GF-D8 (cell line): Measurements from ENCODE around the gene MTLN.
"Not testable (repeated sequence)": the region's sequence is repeated elsewhere in the genome, so short reads cannot be mapped to it uniquely, and the experiment has no call there.

Experiments
- DNase-seq: peaks from one replicate; lab custom pipeline; 2025; lab: John Stamatoyannopoulos, UW

MTLN gene

DNA sequence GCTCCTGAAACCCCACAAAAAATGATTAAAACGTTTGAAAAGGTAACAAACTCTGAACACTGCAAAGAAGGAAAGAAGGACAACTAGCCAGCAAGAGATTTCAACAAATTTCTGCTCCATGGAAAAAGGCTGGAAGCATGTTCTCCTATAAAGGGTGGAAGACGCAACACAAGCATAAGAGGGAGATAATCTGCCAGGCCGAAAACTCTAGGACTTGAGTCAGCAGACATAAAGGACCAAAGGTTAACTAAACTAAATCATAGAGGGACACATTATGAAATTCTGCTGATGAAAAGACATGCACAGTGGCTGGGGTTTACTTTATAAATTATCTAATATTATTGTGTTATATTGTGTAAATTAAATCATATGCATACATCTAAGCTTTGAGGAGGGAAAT lies 14.3 kb downstream of the MTLN start:
- no peak for DNase-seq

GRCh38 chr2:110197452-110197851 lies 14.9 kb downstream of the MTLN start:
- no peak for DNase-seq

DNA sequence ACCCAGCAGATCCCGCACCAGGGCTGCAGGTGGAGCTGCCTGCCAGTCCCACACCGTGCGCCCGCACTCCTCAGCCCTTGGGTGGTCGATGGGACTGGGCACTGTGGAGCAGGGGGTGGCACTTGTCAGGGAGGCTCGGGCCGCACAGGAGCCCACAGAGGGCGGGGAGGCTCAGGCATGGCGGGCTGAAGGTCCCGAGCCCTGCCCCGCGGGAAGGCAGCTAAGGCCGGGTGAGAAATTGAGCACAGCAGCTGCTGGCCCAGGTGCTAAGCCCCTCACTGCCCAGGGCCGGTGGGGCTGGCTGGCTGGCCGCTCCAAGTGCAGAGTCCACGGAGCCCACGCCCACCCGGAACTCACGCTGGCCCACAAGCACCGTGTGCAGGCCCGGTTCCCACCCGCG lies 22.2 kb downstream of the MTLN start:
- DNase-seq = not testable (repeated sequence)

DNA sequence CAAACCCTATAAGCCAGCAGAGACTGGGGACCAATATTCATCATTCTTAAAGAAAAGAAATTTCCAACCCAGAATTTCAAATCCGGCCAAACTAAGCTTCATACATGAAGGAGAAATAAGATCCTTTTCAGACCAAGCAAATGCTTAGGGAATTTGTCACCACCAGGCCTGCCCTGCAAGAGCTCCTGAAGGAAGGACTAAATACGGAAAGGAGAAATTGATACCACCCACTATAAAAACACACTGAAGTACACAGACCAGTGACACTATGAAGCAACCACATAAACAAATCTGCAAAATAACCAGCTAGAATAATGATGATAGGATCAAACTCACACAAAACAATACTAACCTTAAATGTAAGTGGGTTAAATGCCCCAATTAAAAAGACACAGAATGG lies 29.9 kb downstream of the MTLN start:
- DNase-seq = no peak

- DNase-seq = no peak
These were observed 32.3 kb downstream of the MTLN start for GRCh38 chr2:110180036-110180435.

DNA sequence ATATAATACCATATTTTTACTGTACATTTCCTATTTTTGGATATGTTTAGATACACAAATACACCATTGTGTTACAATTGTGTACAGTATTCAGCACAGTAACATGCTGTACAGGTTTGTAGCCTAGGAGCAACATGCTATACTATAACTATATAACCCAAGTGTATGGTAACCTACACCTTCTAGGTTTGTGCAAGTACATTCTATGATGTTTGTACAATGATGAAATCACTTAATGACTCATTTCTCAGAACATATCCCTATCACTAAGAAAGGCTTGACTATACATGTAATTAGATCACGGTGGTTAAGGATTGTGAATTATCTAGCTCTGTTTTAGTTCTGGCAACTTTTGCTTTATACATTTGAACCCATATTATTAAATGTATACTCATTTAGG lies 38.8 kb downstream of the MTLN start:
- DNase-seq = no peak

- no peak for DNase-seq
These were observed 39.8 kb downstream of the MTLN start for GRCh38 chr2:110172506-110172905.

DNA sequence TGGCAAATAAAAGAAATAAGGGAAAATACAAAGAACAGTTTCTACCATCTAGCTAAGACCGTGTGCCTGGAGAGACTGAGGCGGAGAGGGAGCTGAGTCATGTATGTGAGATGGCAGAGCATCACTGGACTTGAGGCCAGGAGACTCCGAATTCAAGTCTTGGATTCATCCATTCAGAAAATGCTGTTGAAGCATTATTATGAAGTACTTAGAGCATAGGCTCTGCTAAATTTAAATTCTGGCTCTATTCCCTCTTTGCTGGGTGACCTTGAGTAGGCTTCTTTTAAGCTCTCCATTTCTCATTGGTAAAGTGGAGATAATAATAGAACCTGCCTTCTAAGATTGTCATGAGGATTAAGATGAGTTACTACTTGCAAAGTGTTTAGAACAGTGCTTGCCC lies 42.2 kb downstream of the MTLN start:
- DNase-seq = no peak

DNA sequence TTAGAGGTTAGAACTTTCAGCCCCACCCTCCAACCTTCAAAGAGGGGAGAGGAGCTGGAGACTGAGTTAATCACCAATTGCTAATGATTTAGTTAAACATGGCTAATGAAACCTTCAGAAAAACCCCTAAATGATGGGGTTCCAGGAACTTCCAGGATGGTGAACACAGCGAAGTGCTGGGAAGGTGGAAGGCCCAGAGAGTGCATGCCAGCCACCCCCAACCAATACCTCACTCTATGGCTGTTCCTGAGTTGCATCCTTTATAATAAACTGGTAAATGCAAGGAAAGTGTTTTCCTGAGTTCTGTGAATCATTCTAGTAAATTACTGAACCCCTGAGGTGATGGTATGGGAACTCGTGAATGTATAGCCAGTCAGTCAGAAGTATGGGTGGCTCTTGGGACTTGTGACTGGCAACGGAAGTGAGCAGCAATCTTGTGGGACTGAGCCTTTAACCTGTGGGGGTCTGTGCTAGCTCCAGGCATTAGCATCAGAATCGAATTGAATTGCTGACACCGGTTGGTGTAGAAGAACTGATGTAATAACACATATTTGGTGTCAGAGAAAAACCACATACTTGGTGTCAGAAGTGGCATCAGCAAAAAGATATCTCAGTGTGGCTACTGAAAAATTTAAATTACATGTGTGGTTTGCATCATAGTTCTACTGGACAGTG lies 44.9 kb downstream of the MTLN start:
- DNase-seq = no peak

DNA sequence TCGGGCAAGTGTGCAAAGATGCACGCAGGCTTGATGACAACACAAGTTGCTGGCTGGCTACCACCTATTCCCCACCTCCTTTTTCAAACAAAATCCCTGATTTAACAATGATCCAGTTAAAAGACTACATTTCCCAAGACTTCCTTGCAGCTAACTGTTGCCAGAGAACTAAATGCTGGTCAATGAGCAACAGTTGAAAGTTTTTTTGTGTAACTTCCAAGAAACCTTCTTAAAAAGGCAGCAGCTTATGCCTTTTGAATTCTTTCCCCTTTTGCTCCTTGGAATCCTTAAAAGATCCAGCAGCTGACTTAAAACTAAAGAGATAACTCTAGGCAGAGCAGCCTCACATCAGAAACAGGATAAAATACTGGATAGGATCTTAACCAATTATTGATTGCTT lies 46.1 kb downstream of the MTLN start:
- DNase-seq = no peak
